SH-SY5Y (cell line): ENCODE results near the gene ZSWIM3.

Source experiments
- GATA2 ChIP-seq: IDR thresholded peaks from 2 replicates; pipeline ENCODE4 v1.6.1; 2011; ENCODE audit warnings: mild to moderate bottlenecking, low read depth, low read length
- GATA3 ChIP-seq: IDR thresholded peaks from 2 replicates; pipeline ENCODE4 v1.6.1; 2011; ENCODE audit warnings: low read depth, mild to moderate bottlenecking, low read length, moderate library complexity

GRCh38 chr20:45861221-45862075 is 4.0 kb downstream of the ZSWIM3 start:
- TF ChIP-seq GATA3 (no peak), GATA2 (no peak)
